HEK293T (cell line): ENCODE measurements around the gene LTO1.

ENCODE experiments used
- FOXK2 ChIP-seq: fragments of 450-650 bp; IDR thresholded peaks from 2 replicates; pipeline ENCODE4 v1.6.1; 2016; ENCODE audit warnings: mild to moderate bottlenecking
- ZNF384 ChIP-seq: fragments of 450-650 bp; IDR thresholded peaks from 2 replicates; pipeline ENCODE4 v1.6.1; 2016

- TF ChIP-seq FOXK2 (no peak), ZNF384 (no peak)
Observed at GRCh38 chr11:69637198-69637940, 37.8 kb downstream of the LTO1 start.
